Breast epithelium (tissue), 3 donors: Measurements from ENCODE around the gene SLC7A9.

Experiments
- POLR2A ChIP-seq: fragments of 450-650 bp; IDR thresholded peaks from one replicate; pipeline ENCODE4 v1.6.1; 2016; ENCODE audit warnings: antibody characterized with exemption, mild to moderate bottlenecking, moderate library complexity
- TF ChIP-seq, protein P1 (sequence below), 3 donors: fragments of 450-650 bp; IDR thresholded peaks; one replicate each; pipeline ENCODE4 v1.5.1; 2016 to 2017; ENCODE audit warnings: antibody characterized with exemption in 3 of 3, mild to moderate bottlenecking in 3 of 3, moderate library complexity in 3 of 3

DNA sequence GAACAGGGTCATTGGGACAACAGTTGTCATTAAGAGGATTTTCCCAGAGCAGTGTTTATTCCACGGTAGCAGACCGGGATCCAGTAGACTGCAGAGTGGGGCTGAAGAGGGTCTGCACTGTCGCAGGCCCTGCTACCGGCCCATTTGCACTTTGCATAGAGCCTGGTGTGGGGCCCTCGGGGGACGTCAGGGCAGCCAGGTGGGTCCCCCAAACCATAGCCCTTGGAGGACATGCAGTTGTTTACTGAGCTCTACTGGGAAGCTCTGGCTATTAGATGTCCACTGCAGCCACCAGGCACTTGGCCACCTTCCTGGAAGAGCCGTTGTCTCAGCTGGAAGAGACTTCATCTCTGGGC, 45.8 kb downstream of the SLC7A9 start:
- TF ChIP-seq, protein P1, sequence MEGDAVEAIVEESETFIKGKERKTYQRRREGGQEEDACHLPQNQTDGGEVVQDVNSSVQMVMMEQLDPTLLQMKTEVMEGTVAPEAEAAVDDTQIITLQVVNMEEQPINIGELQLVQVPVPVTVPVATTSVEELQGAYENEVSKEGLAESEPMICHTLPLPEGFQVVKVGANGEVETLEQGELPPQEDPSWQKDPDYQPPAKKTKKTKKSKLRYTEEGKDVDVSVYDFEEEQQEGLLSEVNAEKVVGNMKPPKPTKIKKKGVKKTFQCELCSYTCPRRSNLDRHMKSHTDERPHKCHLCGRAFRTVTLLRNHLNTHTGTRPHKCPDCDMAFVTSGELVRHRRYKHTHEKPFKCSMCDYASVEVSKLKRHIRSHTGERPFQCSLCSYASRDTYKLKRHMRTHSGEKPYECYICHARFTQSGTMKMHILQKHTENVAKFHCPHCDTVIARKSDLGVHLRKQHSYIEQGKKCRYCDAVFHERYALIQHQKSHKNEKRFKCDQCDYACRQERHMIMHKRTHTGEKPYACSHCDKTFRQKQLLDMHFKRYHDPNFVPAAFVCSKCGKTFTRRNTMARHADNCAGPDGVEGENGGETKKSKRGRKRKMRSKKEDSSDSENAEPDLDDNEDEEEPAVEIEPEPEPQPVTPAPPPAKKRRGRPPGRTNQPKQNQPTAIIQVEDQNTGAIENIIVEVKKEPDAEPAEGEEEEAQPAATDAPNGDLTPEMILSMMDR (IDR thresholded peaks at IDR 0.05), result no peak
- TF ChIP-seq POLR2A, result no peak
